ENCODE data around the gene USP3. TPM values are rescaled to one million over a fixed set of nuclear protein-coding genes. Genes with fewer than 3 reads are reported as not detected.

USP3 gene
- total and polyA plus RNA-seq, 2 donors (not counting 1 experiment from before 2014, with no cell fraction given) = 43.4 to 152 TPM

DNA sequence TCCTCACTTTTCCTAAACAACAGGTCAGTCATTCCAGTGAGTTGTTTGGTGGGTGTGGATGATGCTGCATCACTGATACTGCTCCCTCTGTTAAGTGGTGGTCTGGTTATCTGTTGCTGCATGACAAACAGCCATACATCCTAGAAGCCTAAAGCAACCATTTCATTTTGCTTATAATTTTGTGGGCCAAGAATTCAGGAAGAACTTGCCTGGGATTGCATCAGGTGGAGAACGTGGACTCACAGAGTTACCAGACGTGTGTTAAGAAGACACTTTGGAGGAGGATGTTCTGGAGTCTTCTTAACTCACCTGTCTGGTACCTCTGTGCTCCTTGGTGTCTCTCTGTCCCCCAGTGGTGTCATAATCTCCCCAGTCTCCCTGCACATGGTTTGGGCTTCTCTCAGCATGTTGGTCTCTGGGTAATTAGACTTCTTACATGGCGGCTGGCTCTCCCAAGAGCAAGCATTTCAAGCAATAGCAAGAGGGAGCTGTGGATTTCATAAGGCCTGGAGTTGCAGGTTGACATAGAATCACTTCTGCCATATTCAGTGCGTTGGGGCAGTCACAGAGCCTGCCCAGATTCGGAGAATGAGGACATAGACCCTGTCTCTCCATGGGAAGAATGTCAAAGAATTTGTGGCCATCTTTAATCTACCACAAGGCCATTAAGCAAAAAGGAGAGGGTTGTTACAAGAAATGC, 20.1 kb downstream of the USP3 start:
- ChIA-PET POLR2A (no interaction called here), CTCF (interaction anchor here (1.2 kb wide), 1 partner anchor 19 kb away, joined by 3 read pairs; no protein-coding TSS in a partner anchor)
- Mint-ChIP-seq H3K4me1 (peaks cover 84% of the 10 kb centered on the region), H3K4me3 (peak overlapping the region; percentile 11), H3K27me3 (no peaks in the 10 kb centered on the region), H3K27ac (no peak overlapping the region), H3K9me3 (ENCODE audit: insufficient read depth) (no peaks in the 10 kb centered on the region)
- Histone ChIP-seq H3K4me1 (ENCODE audit: control insufficient read depth in 2 of 2, insufficient read depth in 2 of 2, low read length in 2 of 2) (peaks cover 47 to 62% of the 10 kb centered on the region in 2 donors), H4K20me1 (ENCODE audit: control insufficient read depth, insufficient read depth, low read length, poor library complexity, severe bottlenecking) (peaks cover 91% of the 10 kb centered on the region), H3K36me3 (replicated peaks in 1 of 2; ENCODE audit: control extremely low read depth in 1 of 2, control insufficient read depth in 1 of 2, extremely low read depth in 1 of 2, insufficient read depth in 2 of 2, low read length in 1 of 2) (peaks cover 2 to 13% of the 10 kb centered on the region in 2 experiments), H3K4me2 (replicated peaks; ENCODE audit: low read depth, low read length, poor library complexity, severe bottlenecking) (no peak overlapping the region), H2AFZ (ENCODE audit: insufficient read depth, low read depth, low read length, poor library complexity, severe bottlenecking) (no peak overlapping the region), H3K9ac (ENCODE audit: low read length) (no peak overlapping the region), H3K4me3 (ENCODE audit: control extremely low read depth in 1 of 5, extremely low read depth in 1 of 5, insufficient read depth in 1 of 5, low read depth in 2 of 5, low read length in 4 of 5) (no peak overlapping the region), H3K27me3 (replicated peaks in 1 of 4; ENCODE audit: control extremely low read depth in 1 of 4, control insufficient read depth in 3 of 4, insufficient read depth in 4 of 4, low read length in 3 of 4) (no peaks in the 10 kb centered on the region), H3K27ac (ENCODE audit: low read length in 2 of 2) (no peak overlapping the region), H3K79me2 (ENCODE audit: control insufficient read depth, insufficient read depth, low read length) (peaks cover 100% of the 10 kb centered on the region), H3K9me3 (ENCODE audit: control extremely low read depth in 1 of 3, control insufficient read depth in 2 of 3, insufficient read depth in 1 of 3, low read length in 2 of 3) (no peaks in the 10 kb centered on the region)
- no peak for TF ChIP-seq EZH2 (IDR thresholded peaks at IDR 0.05; ENCODE audit: borderline replicate concordance, insufficient read depth, low read depth, low read length, poor library complexity, severe bottlenecking)
- TF ChIP-seq, protein P1, sequence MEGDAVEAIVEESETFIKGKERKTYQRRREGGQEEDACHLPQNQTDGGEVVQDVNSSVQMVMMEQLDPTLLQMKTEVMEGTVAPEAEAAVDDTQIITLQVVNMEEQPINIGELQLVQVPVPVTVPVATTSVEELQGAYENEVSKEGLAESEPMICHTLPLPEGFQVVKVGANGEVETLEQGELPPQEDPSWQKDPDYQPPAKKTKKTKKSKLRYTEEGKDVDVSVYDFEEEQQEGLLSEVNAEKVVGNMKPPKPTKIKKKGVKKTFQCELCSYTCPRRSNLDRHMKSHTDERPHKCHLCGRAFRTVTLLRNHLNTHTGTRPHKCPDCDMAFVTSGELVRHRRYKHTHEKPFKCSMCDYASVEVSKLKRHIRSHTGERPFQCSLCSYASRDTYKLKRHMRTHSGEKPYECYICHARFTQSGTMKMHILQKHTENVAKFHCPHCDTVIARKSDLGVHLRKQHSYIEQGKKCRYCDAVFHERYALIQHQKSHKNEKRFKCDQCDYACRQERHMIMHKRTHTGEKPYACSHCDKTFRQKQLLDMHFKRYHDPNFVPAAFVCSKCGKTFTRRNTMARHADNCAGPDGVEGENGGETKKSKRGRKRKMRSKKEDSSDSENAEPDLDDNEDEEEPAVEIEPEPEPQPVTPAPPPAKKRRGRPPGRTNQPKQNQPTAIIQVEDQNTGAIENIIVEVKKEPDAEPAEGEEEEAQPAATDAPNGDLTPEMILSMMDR (IDR thresholded peaks at IDR 0.05) = no peak
- DNase-seq = no peak
- 100% methylated on average over 2 of the region's 5 CpGs for WGBS (ENCODE audit: insufficient coverage)
- intact Hi-C loops (cut with micrococcal nuclease) = no loop called here
- no peak for ATAC-seq (ENCODE audit: low read depth)

DNA sequence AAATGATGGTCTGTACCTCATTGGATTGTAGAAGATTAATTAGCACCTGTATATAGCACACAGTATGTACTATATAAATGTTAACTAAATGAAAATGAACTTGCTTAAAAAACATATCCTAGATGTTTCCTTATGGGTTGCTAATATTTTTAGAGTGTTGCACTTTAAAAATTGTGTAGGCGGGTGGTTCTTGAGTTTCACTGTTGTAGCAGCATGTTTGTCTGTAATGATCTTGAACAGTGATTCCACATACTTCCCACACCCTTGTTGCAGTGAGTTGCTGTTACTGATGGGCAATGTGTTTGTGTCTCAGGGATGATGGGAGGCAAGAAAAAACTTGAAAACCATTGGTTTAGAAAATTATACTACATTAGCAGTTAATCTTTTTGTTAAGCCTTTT, 22.0 kb downstream of the USP3 start:
- no peak for TF ChIP-seq EZH2 (IDR thresholded peaks at IDR 0.05; ENCODE audit: borderline replicate concordance, insufficient read depth, low read depth, low read length, poor library complexity, severe bottlenecking)
- TF ChIP-seq, protein P1 (IDR thresholded peaks at IDR 0.05) = no peak
- Histone ChIP-seq H3K4me1 (ENCODE audit: control insufficient read depth in 2 of 2, insufficient read depth in 2 of 2, low read length in 2 of 2) (peaks cover 58 to 69% of the 10 kb centered on the region in 2 donors), H3K9ac (ENCODE audit: low read length) (no peak overlapping the region), H3K4me2 (replicated peaks; ENCODE audit: low read depth, low read length, poor library complexity, severe bottlenecking) (no peak overlapping the region), H4K20me1 (ENCODE audit: control insufficient read depth, insufficient read depth, low read length, poor library complexity, severe bottlenecking) (peaks cover 96% of the 10 kb centered on the region), H3K27ac (ENCODE audit: low read length in 2 of 2) (no peak overlapping the region), H2AFZ (ENCODE audit: insufficient read depth, low read depth, low read length, poor library complexity, severe bottlenecking) (no peak overlapping the region), H3K9me3 (ENCODE audit: control extremely low read depth in 1 of 3, control insufficient read depth in 2 of 3, insufficient read depth in 1 of 3, low read length in 2 of 3) (no peaks in the 10 kb centered on the region), H3K27me3 (replicated peaks in 1 of 4; ENCODE audit: control extremely low read depth in 1 of 4, control insufficient read depth in 3 of 4, insufficient read depth in 4 of 4, low read length in 3 of 4) (no peaks in the 10 kb centered on the region), H3K79me2 (ENCODE audit: control insufficient read depth, insufficient read depth, low read length) (peaks cover 100% of the 10 kb centered on the region), H3K4me3 (ENCODE audit: control extremely low read depth in 1 of 5, extremely low read depth in 1 of 5, insufficient read depth in 1 of 5, low read depth in 2 of 5, low read length in 4 of 5) (no peak overlapping the region), H3K36me3 (replicated peaks in 1 of 2; ENCODE audit: control extremely low read depth in 1 of 2, control insufficient read depth in 1 of 2, extremely low read depth in 1 of 2, insufficient read depth in 2 of 2, low read length in 1 of 2) (peaks cover 2 to 13% of the 10 kb centered on the region in 2 experiments)
- intact Hi-C loops (cut with micrococcal nuclease) = loop anchor here (2.0 kb wide), 1 partner anchor 16 kb away; no protein-coding TSS in a partner anchor
- ChIA-PET POLR2A (no interaction called here), CTCF (no interaction called here)
- Mint-ChIP-seq H3K4me1 (peaks cover 91% of the 10 kb centered on the region), H3K27ac (peak overlapping the region; percentile 28), H3K9me3 (ENCODE audit: insufficient read depth) (no peaks in the 10 kb centered on the region), H3K27me3 (no peaks in the 10 kb centered on the region), H3K4me3 (no peak overlapping the region)
- no peak for DNase-seq
- ATAC-seq (ENCODE audit: low read depth) = no peak
- no CpG with 5 or more reads among the region's 1 CpG for WGBS (ENCODE audit: insufficient coverage)

Data from B cell (primary cell).